Mesendoderm (in vitro differentiated cells): ENCODE results near the gene ARID3A.

Experiments used
- DNase-seq: peaks from one replicate; pipeline ENCODE4 v3.0.0; 2013
- H2AK5ac ChIP-seq: 2 replicates; pipeline ENCODE4 v1.6.1; 2013; ENCODE audit warnings: low read length, inconsistent platforms
- H2BK120ac ChIP-seq: 2 replicates; pipeline ENCODE4 v1.6.1; 2013; ENCODE audit warnings: low read depth, mild to moderate bottlenecking, low read length, moderate library complexity, mixed read lengths
- H2BK15ac ChIP-seq: replicated peaks from 2 replicates; pipeline ENCODE4 v1.6.1; 2013; ENCODE audit warnings: low read depth, mild to moderate bottlenecking, moderate library complexity
- H2BK5ac ChIP-seq: 2 replicates; pipeline ENCODE4 v1.6.1; 2013; ENCODE audit warnings: low read length, inconsistent platforms
- H3K18ac ChIP-seq: 2 replicates; pipeline ENCODE4 v1.6.1; 2013; ENCODE audit warnings: mild to moderate bottlenecking, low read length, mixed read lengths
- H3K23ac ChIP-seq: one replicate; pipeline ENCODE4 v1.6.1; 2013; ENCODE audit warnings: low read length
- H3K27ac ChIP-seq: 2 replicates; pipeline ENCODE4 v1.5.1; 2013; ENCODE audit warnings: low read depth, mild to moderate bottlenecking, inconsistent platforms, low read length, moderate library complexity
- H3K27me3 ChIP-seq: 2 replicates; pipeline ENCODE4 v1.6.1; 2013; ENCODE audit warnings: low read length, control low read depth, mild to moderate bottlenecking, inconsistent platforms; ENCODE audit not compliant: insufficient read depth, poor library complexity
- H3K36me3 ChIP-seq: 2 replicates; pipeline ENCODE4 v1.6.1; 2013; ENCODE audit warnings: low read length, inconsistent platforms; ENCODE audit not compliant: control insufficient read depth, insufficient read depth
- H3K4ac ChIP-seq: one replicate; pipeline ENCODE4 v1.6.1; 2013; ENCODE audit warnings: low read depth, mild to moderate bottlenecking, low read length, moderate library complexity
- H3K4me1 ChIP-seq: 2 replicates; pipeline ENCODE4 v1.6.1; 2013; ENCODE audit warnings: low read depth, low read length, inconsistent platforms; ENCODE audit not compliant: control insufficient read depth
- H3K4me2 ChIP-seq: 2 replicates; pipeline ENCODE4 v1.6.1; 2013; ENCODE audit warnings: low read length
- H3K4me3 ChIP-seq: 2 replicates; pipeline ENCODE4 v1.5.1; 2013; ENCODE audit warnings: mild to moderate bottlenecking, low read length
- H3K56ac ChIP-seq: one replicate; pipeline ENCODE4 v1.6.1; 2013; ENCODE audit warnings: low read length
- H3K79me1 ChIP-seq: 2 replicates; pipeline ENCODE4 v1.6.1; 2013; ENCODE audit warnings: low read length, inconsistent platforms
- H3K79me2 ChIP-seq: 2 replicates; pipeline ENCODE4 v1.6.1; 2013; ENCODE audit warnings: mild to moderate bottlenecking, low read length; ENCODE audit not compliant: control insufficient read depth, insufficient read depth
- H3K9ac ChIP-seq: 2 replicates; pipeline ENCODE4 v1.6.1; 2013; ENCODE audit warnings: low read length, inconsistent platforms
- H4K5ac ChIP-seq: one replicate; pipeline ENCODE4 v1.6.1; 2013; ENCODE audit warnings: low read length
- H4K8ac ChIP-seq: one replicate; pipeline ENCODE4 v1.6.1; 2013; ENCODE audit warnings: low read depth, mild to moderate bottlenecking, control low read depth, low read length, moderate library complexity
- whole genome bisulfite sequencing: extraction: QIAGEN DNeasy Blood & Tissue Kit; methylation state at CpG from one replicate; pipeline ENCODE4 v1.1.7; 2013; ENCODE audit warnings: low lambda C conversion rate, missing lambda C conversion rate; ENCODE audit not compliant: insufficient coverage; ENCODE audit errors: extremely low coverage; 5-methylcytosine and 5-hydroxymethylcytosine counted together

ARID3A gene

GRCh38 chr19:948842-949496, 23.1 kb downstream of the ARID3A start:
- H2BK5ac ChIP-seq = no peak overlapping the region
- H3K36me3 ChIP-seq = no peaks in the 10 kb centered on the region
- WGBS = no CpG with 5 or more reads among the region's 25 CpGs

GRCh38 chr19:950352-951066, 24.7 kb downstream of the ARID3A start:
- no peak for DNase-seq
- Histone ChIP-seq H3K9ac (no peak overlapping the region), H3K79me1 (peaks cover 12% of the 10 kb centered on the region), H3K4ac (no peak overlapping the region), H3K56ac (no peak overlapping the region), H3K27me3 (no peaks in the 10 kb centered on the region), H2BK5ac (no peak overlapping the region), H3K4me1 (peaks cover 16% of the 10 kb centered on the region), H2AK5ac (no peak overlapping the region), H2BK120ac (no peak overlapping the region), H3K4me3 (no peak overlapping the region), H4K8ac (no peak overlapping the region), H3K79me2 (peaks cover 24% of the 10 kb centered on the region), H2BK15ac (no peak overlapping the region), H4K5ac (no peak overlapping the region), H3K36me3 (no peaks in the 10 kb centered on the region), H3K4me2 (no peak overlapping the region), H3K18ac (no peak overlapping the region), H3K27ac (no peak overlapping the region), H3K23ac (no peak overlapping the region)
- no CpG with 5 or more reads among the region's 17 CpGs for WGBS

More at GRCh38 chr19:948842-949496, 23.1 kb downstream of the ARID3A start:
- Histone ChIP-seq H3K9ac (no peak overlapping the region), H3K27ac (no peak overlapping the region), H2BK15ac (no peak overlapping the region), H3K79me2 (peaks cover 28% of the 10 kb centered on the region), H3K4me3 (no peak overlapping the region), H3K79me1 (peaks cover 13% of the 10 kb centered on the region), H3K27me3 (no peaks in the 10 kb centered on the region), H3K23ac (no peak overlapping the region), H3K4me2 (no peak overlapping the region), H3K4ac (no peak overlapping the region), H4K8ac (no peak overlapping the region), H3K56ac (no peak overlapping the region), H3K18ac (no peak overlapping the region), H2BK120ac (no peak overlapping the region), H2AK5ac (no peak overlapping the region), H4K5ac (no peak overlapping the region), H3K4me1 (peaks cover 4% of the 10 kb centered on the region)
- DNase-seq = no peak

GRCh38 chr19:952049-952679, 26.3 kb downstream of the ARID3A start:
- peaks cover 29% of the 10 kb centered on the region for H3K79me2 ChIP-seq
- H3K56ac ChIP-seq = peak overlapping the region; percentile 89
- H3K79me1 ChIP-seq = peaks cover 15% of the 10 kb centered on the region
- H3K27me3 ChIP-seq = no peaks in the 10 kb centered on the region
- peaks cover 26% of the 10 kb centered on the region for H3K4me1 ChIP-seq
- H2BK15ac ChIP-seq = peak overlapping the region; percentile 45
- no peak overlapping the region for H3K23ac ChIP-seq
- H3K4me2 ChIP-seq = no peak overlapping the region
- no peak overlapping the region for H2AK5ac ChIP-seq
- no peaks in the 10 kb centered on the region for H3K36me3 ChIP-seq
- H4K5ac ChIP-seq = no peak overlapping the region
- WGBS = no CpG with 5 or more reads among the region's 14 CpGs
- H4K8ac ChIP-seq = peak overlapping the region; percentile 1
- peak overlapping the region; percentile 99 for H3K4ac ChIP-seq
- H3K4me3 ChIP-seq = no peak overlapping the region
- H3K9ac ChIP-seq = peak overlapping the region; percentile 60
- peak; percentile 35 for DNase-seq
- peak overlapping the region; percentile 98 for H3K18ac ChIP-seq
- peak overlapping the region; percentile 98 for H2BK5ac ChIP-seq
- H3K27ac ChIP-seq = peak overlapping the region; percentile 98
- peak overlapping the region; percentile 40 for H2BK120ac ChIP-seq

- H3K36me3 ChIP-seq = no peaks in the 10 kb centered on the region
- H3K27ac ChIP-seq = peak overlapping the region; percentile 98
- no CpG with 5 or more reads among the region's 21 CpGs for WGBS
Observed at GRCh38 chr19:952680-953444, 27.0 kb downstream of the ARID3A start.

GRCh38 chr19:953445-954271, 27.8 kb downstream of the ARID3A start:
- no peak overlapping the region for H3K4me2 ChIP-seq
- H3K18ac ChIP-seq = peak overlapping the region; percentile 99
- peak; percentile 80 for DNase-seq
- peak overlapping the region; percentile 97 for H2BK5ac ChIP-seq
- no CpG with 5 or more reads among the region's 33 CpGs for WGBS
- no peak overlapping the region for H3K4me3 ChIP-seq
- peaks cover 26% of the 10 kb centered on the region for H3K4me1 ChIP-seq
- H3K9ac ChIP-seq = peak overlapping the region; percentile 68
- H3K79me1 ChIP-seq = peaks cover 14% of the 10 kb centered on the region
- peaks cover 27% of the 10 kb centered on the region for H3K79me2 ChIP-seq
- H2BK120ac ChIP-seq = peak overlapping the region; percentile 86
- no peak overlapping the region for H2BK15ac ChIP-seq
- H3K27ac ChIP-seq = peak overlapping the region; percentile 98
- peak overlapping the region; percentile 99 for H3K4ac ChIP-seq
- H3K23ac ChIP-seq = peak overlapping the region; percentile 91
- no peaks in the 10 kb centered on the region for H3K27me3 ChIP-seq
- peak overlapping the region; percentile 32 for H2AK5ac ChIP-seq
- H4K5ac ChIP-seq = no peak overlapping the region
- H3K36me3 ChIP-seq = no peaks in the 10 kb centered on the region
- peak overlapping the region; percentile 67 for H4K8ac ChIP-seq
- H3K56ac ChIP-seq = peak overlapping the region; percentile 89

More at GRCh38 chr19:952680-953444, 27.0 kb downstream of the ARID3A start:
- Histone ChIP-seq H3K56ac (peak overlapping the region; percentile 89), H2BK120ac (peak overlapping the region; percentile 86), H2AK5ac (no peak overlapping the region), H2BK5ac (peak overlapping the region; percentile 98), H3K79me2 (peaks cover 27% of the 10 kb centered on the region), H3K4ac (peak overlapping the region; percentile 99), H3K9ac (peak overlapping the region; percentile 68), H3K79me1 (peaks cover 14% of the 10 kb centered on the region), H4K8ac (peak overlapping the region; percentile 67), H3K4me3 (no peak overlapping the region), H2BK15ac (peak overlapping the region; percentile 45), H4K5ac (no peak overlapping the region), H3K27me3 (no peaks in the 10 kb centered on the region), H3K4me2 (peak overlapping the region; percentile 50), H3K18ac (peak overlapping the region; percentile 99), H3K4me1 (peaks cover 26% of the 10 kb centered on the region), H3K23ac (peak overlapping the region; percentile 15)
- DNase-seq = peak; percentile 83
